Esophagus squamous epithelium (tissue), 4 donors: ENCODE results near the gene TTYH2.

Experiments
- POLR2A ChIP-seq, 4 donors: fragments of 450-650 bp; IDR thresholded peaks; one replicate each; pipeline ENCODE4 v1.6.1; 2017; ENCODE audit warnings: antibody characterized with exemption in 4 of 4, mild to moderate bottlenecking in 4 of 4, moderate library complexity in 3 of 4
- TF ChIP-seq, protein P1 (sequence below), 6 experiments: fragments of 450-650 bp in 4 of 6; fragments of 200-600 bp in 2 of 6; sonication (generic) in 2 of 6; IDR thresholded peaks; one replicate each; pipeline ENCODE4 v1.5.1; 2016 to 2019; ENCODE audit warnings: antibody characterized with exemption in 6 of 6, mild to moderate bottlenecking in 4 of 6, moderate library complexity in 4 of 6

DNA sequence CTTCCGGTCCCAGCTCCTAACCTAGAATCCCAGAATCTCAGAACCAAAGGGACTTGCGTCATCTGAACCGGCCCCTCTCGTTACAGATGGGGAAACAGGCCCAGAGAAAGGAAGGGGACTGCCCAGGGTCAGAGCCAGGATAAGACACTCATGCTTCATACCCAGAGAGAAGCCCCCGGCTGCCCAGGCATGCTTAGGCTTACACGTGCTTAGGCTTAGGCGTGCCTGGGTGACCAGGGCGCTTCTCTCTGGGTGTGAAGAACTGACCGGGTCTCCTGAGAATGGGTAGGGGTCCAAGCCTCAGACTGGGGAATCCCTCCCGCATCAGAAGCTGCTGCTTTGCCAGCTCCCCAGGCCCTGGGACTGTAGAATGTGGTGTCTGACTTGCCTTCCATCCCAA lies 30.8 kb downstream of the TTYH2 start:
- no peak for TF ChIP-seq POLR2A (IDR thresholded peaks at IDR 0.05)
- TF ChIP-seq, protein P1, sequence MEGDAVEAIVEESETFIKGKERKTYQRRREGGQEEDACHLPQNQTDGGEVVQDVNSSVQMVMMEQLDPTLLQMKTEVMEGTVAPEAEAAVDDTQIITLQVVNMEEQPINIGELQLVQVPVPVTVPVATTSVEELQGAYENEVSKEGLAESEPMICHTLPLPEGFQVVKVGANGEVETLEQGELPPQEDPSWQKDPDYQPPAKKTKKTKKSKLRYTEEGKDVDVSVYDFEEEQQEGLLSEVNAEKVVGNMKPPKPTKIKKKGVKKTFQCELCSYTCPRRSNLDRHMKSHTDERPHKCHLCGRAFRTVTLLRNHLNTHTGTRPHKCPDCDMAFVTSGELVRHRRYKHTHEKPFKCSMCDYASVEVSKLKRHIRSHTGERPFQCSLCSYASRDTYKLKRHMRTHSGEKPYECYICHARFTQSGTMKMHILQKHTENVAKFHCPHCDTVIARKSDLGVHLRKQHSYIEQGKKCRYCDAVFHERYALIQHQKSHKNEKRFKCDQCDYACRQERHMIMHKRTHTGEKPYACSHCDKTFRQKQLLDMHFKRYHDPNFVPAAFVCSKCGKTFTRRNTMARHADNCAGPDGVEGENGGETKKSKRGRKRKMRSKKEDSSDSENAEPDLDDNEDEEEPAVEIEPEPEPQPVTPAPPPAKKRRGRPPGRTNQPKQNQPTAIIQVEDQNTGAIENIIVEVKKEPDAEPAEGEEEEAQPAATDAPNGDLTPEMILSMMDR (IDR thresholded peaks at IDR 0.05) = no peak
